Measurements from ENCODE around the gene ACBD6.

The ACBD6 gene

DNA sequence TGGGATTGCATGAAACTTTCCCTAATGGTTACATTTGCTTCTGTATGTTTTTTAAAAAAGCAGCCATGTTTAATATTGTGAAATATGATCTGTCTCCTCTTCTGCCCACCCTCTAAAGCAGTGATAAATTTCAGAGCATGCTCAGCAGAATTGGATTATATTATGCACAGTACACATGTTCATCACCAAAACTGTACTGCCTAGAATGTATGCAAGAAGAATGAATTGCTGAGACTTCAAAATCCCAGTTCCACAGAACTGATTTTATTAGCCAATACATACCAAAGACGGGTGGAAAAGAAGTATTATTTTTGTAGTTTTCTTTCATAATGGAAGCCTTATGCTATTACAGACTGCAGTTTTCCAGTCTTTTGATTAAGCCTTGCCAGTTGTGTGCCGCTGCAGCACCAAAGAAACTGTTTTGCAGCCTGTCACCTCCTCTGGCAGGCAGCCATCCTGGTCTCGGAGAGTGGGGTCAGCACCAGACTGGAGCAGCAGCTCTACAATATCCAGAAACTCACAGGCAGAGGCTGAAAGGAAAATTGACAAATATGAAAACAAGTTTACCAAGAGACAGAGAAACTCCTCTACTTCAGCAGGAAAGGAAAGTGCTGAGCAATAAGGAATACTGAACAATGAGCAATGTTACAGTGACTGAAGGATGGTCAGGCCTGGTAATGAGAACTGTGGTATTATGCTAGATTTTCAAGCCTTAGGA is 214.2 kb downstream of the ACBD6 start:
- FAIRE-seq = no peak

DNA sequence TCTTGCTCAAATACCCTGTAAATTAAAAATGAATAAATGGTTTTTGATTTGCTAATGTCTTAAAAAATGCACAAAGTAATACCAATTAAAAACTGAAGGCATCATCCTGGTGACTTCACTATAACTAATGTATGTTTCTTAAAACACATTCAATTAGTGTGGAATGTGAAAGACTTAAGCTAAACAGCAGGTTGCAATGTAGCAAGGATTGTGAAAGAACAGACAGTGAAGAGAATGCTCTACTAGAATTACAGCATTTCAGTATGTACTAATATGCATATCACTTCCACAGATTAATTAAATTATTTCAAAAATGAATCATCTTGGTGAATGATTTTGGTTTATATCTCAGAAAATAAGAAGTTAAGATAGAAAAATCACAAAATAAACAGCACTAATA is 216.0 kb downstream of the ACBD6 start:
- FAIRE-seq = no peak

DNA sequence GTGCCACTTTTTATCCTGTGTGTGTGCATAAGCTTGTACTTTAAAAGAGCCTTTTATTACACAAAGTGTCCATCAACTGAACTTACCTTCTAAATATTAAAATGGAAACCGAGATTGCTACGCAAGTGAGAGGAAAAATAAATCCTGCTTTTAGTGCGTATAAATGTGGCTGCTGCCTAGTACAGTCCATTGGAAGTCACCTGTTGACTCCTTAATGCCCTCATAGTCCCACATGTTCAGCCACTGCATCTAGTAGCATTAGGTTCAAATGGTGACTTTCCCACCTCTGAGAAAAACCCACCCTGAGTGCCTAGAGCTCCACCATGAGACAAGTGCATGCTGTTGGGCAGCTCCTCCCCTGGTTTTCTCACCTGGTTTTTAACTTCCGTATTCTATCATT is 219.3 kb downstream of the ACBD6 start:
- FAIRE-seq = no peak

DNA sequence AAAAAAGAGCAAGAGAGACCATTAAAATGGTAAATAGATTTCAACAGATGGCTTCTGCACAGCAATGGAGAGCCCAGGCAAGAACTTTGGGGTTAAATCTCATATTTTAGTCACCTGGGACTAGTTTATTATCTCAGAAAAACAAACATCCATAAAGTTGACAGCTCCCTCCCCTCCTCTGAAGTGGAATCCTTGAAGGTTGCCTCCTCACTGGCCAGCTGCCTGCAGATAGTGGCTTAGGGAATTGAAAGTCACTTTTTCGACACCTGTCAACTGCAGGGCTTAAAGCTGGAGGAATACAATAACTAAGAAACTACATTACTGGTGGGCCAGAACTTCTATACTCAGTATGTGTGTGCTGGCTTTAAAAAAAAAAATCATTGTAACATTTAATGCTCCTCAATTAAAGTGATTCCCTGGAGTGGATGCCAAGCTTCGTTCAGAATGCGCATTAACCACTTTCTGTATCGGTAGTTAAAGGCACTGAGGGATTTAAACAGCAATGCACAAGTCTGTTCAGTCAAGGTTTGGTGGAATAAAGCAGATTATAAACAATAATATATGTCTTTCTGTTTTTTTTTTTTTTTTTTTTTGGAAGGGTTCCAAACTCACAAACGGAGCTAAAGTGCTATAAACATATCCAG is 219.9 kb downstream of the ACBD6 start:
- FAIRE-seq = no peak

DNA sequence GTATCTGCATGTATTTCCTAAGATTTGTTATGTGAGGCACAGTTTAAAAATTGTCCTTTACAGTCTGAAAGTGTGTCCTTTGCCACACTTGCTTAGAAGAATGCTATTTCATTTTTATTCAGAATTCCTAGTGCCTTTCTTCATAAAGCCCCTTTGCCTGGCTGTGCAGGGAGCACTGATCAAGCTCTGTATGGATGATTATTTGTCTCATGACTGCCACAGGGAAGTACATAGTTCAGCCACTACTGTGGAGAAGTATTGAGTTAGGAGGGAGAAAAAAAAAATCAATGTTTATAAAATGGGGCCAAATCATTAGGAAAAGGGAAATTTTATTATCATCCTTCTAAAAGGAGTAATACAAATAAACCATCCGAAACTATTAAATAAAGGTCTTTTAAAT is 220.9 kb downstream of the ACBD6 start:
- no peak for FAIRE-seq

DNA sequence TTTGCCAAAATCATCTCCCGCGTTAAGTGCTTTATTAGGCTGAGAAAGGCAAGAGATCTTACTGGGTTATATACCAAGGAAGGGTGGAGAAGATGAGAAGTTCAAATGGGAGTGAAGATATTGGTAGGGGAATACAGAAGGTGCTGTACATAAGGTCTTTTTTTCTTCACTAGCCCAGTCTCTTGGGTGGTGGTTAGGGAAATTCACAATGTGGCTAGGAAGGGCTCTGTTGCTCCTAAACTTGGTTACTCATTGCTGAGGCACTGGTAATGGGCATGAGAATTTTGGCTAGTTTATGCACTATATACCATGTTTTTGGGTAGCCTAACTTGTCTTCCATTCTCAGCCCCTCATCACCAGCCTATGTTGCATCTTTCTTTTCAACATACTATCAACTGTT is 221.8 kb downstream of the ACBD6 start:
- no peak for FAIRE-seq

DNA sequence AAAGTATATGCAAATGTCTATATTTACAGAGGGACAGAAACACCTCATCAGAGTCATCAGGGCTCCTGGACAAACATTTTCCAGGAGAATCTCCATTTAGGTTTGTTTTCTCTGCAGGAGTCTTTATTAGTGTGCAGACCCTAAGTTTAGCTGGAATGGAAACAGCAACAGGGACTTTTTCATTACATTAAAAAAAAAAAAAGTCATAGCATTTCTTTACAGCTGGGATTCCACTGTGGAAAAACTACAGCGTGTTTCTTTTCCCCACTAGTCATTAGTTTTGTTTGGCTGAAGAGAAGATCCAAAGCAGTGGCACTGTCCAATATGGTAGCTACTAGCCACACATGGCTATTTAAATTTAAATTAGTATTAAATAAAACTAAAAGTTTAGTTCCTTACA is 222.7 kb downstream of the ACBD6 start:
- no peak for FAIRE-seq

DNA sequence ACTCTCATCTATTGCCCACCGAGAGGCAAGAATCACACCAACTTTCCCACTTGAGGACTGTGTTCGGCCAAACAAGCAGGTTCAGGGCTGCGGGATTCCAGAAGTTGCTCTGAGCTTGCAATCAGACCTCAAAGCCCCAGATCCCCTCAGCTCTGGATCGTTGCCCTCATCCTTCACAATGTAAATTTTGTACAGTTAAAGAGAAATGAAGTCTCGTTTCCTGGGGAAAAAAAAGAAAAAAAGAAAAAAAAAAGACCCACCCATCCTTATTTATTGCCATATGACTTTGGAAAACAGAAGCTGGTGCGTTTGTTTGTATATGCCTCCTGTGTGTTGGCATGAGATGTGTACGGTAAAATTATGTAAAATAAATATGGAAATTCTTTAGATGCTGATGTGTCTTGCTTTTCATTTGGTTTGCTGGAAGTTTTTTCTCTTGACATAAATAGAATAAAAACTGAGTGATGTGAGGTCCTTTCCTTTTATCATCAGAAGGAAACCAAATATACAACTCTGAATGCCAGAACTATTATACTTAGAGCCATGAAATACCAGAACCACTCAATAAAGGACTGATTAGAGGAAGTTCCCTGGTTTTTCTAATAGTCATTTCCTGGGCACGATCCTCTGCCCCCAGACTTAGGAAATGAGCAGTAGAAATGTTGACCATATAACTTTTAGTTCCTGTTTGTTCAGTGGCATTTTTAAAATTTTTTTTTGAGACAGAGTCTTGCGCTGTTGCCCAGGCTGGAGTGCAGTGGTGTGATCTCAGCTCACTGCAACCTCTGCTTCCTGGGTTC is 223.6 kb downstream of the ACBD6 start:
- no peak for FAIRE-seq

DNA sequence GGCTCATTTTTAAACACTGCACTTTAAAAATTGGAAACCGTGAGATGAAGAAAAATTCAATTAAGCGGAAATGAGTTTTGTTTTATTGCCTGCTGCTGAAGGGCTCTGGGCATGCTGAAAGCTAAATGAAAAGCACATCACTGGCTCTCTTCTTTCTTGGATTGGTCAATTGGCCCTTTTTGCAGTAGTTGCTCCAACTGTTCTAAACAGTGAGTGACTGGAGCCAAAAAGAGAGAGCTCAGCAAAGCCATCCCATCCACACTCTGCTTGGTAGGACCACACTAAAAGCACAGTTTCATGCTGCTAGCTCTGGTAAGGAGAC is 224.2 kb downstream of the ACBD6 start:
- no peak for FAIRE-seq

DNA sequence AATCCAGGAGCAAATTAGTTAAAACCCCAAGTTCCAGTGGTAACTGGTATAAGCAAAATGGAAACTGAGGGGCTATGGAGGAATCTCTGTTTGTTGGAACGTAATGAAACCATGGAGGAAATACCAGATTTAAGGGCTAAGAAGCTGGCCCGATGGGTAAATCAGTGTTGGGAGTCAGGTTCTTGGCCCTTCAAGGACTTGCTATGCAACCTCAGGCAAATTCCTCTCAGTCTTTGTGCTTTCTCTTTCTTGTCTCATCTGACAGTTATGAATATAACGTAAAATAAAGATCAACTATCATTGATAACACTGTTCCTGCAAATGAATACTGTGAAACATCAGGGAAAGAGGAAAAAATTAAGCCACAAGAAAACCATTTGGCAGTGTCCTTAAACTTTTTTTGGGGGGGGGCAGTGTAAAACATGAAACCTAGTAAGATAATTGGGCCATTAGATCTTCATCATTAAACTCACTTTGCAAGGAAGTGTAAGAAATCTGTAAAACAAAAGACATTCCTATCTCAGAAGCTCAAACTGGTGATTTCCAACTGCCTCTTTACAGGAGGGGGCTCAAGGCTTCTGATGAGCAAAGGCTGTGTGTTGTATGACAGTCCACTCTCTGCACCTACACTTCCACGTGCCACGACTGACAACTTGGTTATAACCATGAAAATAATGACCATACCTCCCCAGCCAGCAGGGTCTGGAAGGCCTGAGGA is 224.7 kb downstream of the ACBD6 start:
- FAIRE-seq = no peak

DNA sequence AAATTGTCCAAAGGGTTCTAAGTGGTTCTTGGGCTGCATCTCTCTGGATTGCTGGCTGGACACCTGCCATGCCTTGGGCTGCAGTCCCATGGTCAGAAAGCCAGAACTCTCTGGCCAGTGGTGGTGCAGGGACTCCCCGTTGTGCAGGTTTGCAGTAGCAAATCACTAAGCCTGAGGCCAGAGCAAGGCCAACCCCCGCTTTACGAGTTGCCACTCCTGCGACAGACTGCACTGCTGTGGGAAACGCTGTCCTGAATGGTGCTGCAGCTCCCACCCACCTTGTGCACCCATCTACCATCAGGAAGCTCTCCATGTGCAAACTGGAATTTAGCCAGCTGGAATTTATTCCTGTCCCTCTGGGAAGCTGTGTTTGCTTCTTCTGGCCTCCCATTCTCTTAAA is 226.7 kb downstream of the ACBD6 start:
- FAIRE-seq = no peak

DNA sequence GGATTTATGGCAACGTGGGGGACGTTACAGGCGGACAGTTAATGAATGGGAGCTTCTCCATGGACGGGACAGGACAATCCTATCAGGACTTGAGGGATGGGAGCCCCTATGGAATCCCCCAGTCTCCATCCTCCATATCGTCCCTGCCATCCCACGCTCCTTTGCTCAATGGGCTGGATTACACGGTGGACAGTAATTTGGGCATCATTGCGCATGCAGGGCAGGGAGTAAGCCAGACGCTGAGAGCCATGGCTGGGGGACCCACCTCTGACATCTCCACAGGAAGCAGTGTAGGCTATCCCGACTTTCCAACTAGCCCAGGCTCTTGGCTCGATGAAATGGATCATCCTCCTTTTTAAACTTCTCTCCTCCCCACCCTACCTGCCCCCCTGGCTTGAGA is 228.2 kb downstream of the ACBD6 start:
- no peak for FAIRE-seq

DNA sequence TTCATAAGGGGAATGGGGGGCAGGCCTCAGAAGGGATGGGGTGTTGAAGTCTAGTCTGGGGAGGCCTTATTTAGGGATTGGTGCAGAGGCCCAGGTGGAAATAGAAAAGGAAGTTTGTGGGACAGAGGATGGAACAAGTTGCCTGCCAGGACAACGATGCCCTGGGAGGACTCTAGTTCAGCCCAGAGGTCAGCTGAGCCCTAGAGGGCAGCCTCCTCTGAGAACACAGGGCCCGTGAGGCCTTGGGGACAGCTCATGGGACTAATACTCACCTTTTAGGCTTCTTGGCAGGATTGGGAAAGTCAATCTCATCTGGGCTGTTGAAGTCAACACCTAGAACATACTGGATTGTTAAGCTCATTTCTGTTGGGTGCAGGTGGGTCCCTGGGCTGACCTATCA is 229.3 kb downstream of the ACBD6 start:
- FAIRE-seq = no peak

DNA sequence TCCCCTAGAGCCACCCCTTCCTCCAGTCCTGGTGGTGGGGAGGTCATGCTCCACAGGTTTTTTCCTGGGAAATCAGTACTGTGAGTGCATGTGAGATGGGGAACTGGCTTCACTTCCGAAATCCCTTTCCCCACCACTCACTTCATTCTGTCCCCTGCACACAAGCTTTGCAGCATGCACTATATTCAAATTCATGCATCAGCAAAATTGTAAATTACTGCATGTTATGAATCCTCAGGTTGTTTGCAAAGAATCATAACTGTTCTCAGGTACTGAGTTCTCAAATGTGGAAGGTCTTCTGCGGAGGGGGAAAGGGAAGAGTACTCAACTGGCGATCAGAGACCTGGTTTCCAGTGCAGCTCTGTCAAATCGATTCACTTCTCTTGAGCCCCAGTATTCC is 230.0 kb downstream of the ACBD6 start:
- FAIRE-seq = no peak

DNA sequence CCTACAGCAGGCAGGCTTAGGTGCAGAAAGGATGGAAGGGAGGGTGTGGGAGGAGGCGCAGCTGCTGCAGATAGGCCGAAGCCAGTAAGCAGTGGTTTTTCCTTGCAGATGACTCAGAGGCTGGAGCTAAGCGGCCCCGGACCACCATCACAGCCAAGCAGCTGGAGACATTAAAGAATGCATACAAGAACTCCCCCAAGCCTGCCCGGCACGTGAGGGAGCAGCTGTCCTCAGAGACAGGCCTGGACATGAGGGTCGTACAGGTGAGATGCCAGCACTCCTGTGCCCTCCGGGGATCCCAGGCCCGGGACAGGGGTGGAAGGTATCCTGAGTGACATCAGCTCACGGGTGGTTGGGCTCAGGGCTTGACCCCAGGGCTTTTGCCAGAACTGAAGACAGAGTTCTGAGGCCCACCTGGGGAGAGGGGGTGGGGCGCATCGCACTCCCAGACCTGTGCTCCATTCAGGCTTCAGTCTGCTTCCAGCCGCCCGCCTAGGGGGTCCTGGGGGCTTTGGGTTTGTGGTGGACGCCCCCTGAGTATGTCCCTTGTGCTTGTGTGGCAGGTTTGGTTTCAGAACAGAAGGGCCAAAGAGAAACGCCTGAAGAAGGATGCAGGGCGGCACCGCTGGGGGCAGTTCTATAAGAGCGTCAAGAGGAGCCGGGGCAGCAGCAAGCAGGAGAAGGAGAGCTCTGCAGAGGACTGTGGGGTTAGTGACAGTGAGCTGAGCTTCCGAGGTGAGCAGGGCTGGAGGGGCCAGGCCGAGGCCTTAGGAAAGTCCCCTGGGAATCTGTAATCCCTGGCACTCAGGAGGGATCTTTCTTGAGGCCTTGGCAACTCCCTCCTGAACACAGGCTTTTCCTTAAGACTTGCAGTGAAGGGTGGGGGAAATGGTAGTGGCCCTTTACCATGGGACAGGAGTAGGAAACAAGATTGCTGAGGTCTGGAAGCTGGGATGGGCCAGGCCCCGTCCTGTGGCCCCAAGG is 230.8 kb downstream of the ACBD6 start:
- no peak for FAIRE-seq

DNA sequence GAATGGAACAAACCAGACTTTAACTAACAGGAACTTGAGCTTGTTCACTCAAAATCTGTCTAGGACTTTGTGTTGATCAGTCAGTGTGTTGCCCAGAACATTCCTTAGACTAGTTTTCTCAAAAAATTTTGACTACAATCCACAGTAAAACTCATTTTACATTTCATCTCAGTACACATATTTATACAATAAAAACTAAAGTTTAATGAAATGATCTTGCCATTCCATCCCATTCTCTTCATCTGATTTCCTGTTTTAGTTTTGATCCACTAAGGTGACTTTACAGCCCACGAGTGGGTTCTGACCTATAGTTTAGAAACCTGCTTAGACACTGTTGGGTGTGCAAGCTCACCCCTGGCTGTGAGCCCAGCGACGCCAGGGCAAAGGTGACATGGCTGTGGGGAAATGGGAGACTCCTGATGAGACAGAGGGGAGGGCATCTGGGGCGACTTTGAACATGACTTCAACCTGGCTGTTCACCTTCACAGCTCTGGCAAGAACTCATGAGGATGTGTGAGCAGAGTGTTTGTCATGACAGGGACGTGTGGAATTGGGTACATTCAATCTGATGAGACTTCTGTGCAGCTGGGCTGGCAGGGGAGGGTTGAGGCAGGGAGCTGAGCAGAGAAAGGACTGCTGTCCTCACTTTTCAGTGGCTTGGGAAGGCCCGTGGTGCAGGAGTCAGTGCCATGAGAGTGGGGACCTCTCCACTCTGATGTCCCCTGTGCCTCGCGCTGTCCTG is 231.7 kb downstream of the ACBD6 start:
- FAIRE-seq = no peak

DNA sequence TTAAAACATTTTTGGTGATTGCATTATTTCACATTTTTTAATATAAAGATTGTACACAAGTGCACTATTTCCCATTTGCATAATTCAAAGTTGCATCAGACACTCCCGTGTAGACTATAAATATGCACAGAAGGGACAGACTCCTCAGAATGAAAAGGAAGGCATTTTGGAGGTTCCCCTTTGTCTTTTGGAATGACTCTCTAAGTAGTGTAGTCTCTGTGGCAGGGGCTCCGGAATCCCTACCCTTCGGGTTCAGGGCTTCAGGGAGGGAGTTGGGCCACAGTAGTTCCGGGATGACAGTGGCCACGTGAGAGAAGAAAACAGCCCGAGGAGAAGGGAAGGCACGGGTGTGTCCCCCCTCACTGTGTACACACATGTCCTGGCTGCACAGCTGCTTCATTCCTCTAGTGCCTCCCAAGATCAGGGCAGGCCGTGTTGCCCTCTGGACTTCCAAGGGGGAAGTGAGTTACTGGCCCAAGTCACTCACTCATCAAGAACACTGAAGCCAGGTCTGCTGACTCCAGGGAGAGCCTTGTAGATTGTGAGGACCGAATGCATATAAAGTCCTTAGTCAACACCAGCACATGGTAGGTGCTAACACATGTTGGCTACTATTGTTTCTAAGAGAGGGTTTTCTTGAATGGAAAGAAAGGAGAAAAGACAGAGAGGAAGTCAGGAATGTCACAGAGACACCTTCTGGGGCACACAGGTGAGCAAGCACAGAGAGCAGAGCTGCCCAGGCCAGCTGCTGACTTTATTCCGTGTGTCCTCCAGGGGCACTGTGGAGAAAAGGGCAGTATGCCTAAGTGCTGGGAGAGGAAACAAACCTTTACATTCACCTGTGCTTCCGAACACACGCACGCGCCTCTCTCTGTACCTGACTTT is 232.5 kb downstream of the ACBD6 start:
- no peak for FAIRE-seq

DNA sequence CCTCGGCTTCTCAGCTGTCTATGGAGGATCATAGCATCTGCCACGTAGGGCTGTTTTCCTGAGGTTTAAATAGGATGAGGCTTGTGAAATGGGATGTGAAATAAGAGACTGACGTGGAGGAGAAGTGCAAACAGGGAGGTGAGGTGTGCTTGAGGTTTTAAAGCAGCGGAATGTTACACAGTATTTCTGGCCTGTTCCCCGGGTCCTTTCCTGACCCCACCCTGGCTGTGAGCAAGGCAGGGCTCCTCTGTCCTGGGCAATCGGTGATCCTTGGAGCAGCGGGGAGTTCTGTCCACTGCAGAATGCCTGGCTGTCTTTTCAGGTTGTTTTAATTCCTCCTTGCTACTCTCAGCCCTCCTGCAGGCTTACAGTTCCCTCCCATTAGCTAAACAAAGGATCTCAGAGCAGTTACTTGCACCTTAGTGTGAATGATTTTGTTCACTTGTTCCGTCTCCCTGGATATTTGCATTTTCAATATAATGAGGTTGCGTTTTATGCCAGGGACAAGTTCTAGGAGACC is 233.8 kb downstream of the ACBD6 start:
- FAIRE-seq = no peak

DNA sequence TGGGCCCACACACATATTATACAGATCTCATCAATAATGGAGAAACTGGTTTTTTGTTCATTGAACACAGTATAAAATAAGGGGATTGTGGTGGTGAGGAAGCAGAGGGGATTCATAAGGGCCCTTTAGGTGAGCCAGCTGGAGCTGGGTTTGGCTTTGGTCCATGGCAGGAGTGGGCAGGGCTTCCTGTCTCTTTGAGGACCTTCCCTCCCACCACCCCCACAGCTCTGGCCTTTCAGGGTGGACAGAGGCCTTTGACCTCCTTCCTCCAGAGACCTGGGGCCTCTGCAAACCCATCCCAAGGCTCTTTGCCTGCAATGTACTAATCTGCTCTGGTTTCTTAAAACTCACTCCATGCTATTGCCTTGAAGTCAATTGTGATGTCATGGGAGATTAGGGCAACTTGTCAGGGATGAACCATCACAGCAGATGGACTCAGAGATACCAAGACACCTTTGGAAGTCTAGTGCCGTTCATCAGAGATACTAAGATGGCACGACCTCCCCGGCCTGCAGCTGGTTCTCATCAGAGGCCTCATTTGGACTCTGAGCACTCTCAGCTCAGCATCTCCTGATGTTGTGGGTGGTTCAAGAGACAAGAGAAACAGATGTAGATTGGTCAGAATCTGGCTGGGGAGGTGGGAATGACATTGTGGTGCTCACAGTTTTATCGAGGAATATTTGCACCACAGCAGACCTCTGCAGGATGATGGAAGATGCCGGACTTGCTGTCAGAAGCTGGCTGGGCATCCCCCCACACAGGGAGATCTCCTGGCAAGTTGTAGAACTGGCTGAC is 234.4 kb downstream of the ACBD6 start:
- no peak for FAIRE-seq

DNA sequence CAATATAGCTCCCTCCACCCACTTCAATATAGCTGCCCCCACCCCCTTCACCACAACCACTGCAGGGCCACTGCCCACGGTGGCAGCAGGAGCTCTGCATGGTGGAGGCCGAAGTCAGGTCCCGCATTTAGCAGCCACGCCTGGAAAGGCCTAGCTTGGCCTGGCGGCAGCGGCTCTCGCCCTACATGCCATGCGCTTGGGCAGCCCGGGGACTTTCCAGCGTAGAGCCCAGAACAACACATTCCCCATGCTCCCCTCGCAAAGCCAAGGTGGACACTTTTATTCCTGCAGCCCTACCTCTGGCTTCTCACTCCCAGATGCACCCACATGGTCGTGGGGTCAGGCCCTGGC is 235.2 kb downstream of the ACBD6 start:
- no peak for FAIRE-seq
